Measurements from ENCODE around the gene NAP1L1.

Gene NAP1L1

GRCh38 chr12:76035045-76035444 is 49.4 kb downstream of the NAP1L1 start:
- Histone ChIP-seq H3K27me3 (ENCODE audit: control insufficient read depth, insufficient read depth, low read length) (no peaks in the 10 kb centered on the region), H3K4me1 (ENCODE audit: control insufficient read depth, insufficient read depth, low read length) (peaks cover 47% of the 10 kb centered on the region), H3K9me3 (replicated peaks; ENCODE audit: low read length) (no peaks in the 10 kb centered on the region), H3K36me3 (ENCODE audit: insufficient read depth, low read length) (peaks cover 12% of the 10 kb centered on the region), H3K4me3 (ENCODE audit: low read length) (no peak overlapping the region), H3K4me2 (ENCODE audit: low read length) (no peak overlapping the region), H3K9ac (ENCODE audit: low read depth, low read length) (no peak overlapping the region)

GRCh38 chr12:76033081-76034011 is 51.1 kb downstream of the NAP1L1 start:
- Histone ChIP-seq H3K36me3 (ENCODE audit: insufficient read depth, low read length) (peaks cover 29% of the 10 kb centered on the region), H3K4me3 (ENCODE audit: low read length) (peak overlapping the region; percentile 98), H3K9me3 (replicated peaks; ENCODE audit: low read length) (no peaks in the 10 kb centered on the region), H3K27me3 (ENCODE audit: control insufficient read depth, insufficient read depth, low read length) (no peaks in the 10 kb centered on the region), H3K4me1 (ENCODE audit: control insufficient read depth, insufficient read depth, low read length) (peaks cover 42% of the 10 kb centered on the region), H3K9ac (ENCODE audit: low read depth, low read length) (peak overlapping the region; percentile 99), H3K4me2 (ENCODE audit: low read length) (peak overlapping the region; percentile 88)

- Histone ChIP-seq H3K9ac (ENCODE audit: low read depth, low read length) (peak overlapping the region; percentile 99), H3K36me3 (ENCODE audit: insufficient read depth, low read length) (peaks cover 36% of the 10 kb centered on the region), H3K9me3 (replicated peaks; ENCODE audit: low read length) (no peaks in the 10 kb centered on the region), H3K27me3 (ENCODE audit: control insufficient read depth, insufficient read depth, low read length) (no peaks in the 10 kb centered on the region), H3K4me3 (ENCODE audit: low read length) (peak overlapping the region; percentile 98), H3K4me1 (ENCODE audit: control insufficient read depth, insufficient read depth, low read length) (peaks cover 32% of the 10 kb centered on the region), H3K4me2 (ENCODE audit: low read length) (peak overlapping the region; percentile 88)
Observed at GRCh38 chr12:76032043-76032981, 52.2 kb downstream of the NAP1L1 start.

DNA sequence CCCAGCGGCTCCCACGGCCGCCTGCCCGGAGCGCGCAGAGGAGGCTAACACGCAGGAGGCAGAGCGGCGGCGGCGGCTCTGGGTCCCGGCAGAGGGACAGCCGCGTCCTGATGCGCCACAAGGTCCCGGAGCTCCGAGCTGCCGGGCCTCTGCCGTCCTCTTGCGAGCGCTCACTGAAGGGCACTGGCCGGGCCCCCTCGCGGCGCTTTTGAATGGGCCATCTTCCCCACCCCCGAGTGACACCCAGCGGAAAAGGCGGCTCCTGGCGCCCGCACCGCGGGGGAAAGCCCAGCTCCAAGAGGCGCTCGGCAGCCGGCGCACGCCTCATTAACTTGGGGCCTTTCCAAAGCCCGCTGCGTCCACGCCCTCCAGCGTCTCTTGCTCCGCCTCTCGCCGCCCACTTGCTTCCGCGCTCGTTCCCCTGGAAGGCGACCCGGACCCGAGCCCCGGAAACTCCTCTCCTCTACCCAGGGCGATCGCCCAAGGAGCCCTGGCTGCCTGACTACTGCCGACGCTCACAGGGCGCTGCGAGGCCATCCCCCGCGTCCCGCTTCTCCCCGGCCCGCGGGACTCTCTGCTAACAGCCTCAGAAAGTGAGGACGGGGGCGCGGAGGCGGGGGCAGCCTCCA is 53.0 kb downstream of the NAP1L1 start, which contains the start of gene PHLDA1:
Gene PHLDA1, minus strand, starts transcription at position 363 of the 629 bp plus-strand sequence.
- Histone ChIP-seq H3K36me3 (ENCODE audit: insufficient read depth, low read length) (peaks cover 43% of the 10 kb centered on the region), H3K9ac (ENCODE audit: low read depth, low read length) (peak within 1 kb of the TSS; percentile 99), H3K4me3 (ENCODE audit: low read length) (peak within 1 kb of the TSS; percentile 98), H3K4me2 (ENCODE audit: low read length) (peak within 1 kb of the TSS; percentile 88), H3K4me1 (ENCODE audit: control insufficient read depth, insufficient read depth, low read length) (peaks cover 39% of the 10 kb centered on the region), H3K9me3 (replicated peaks; ENCODE audit: low read length) (no peaks in the 10 kb centered on the region), H3K27me3 (ENCODE audit: control insufficient read depth, insufficient read depth, low read length) (no peaks in the 10 kb centered on the region)

DNA sequence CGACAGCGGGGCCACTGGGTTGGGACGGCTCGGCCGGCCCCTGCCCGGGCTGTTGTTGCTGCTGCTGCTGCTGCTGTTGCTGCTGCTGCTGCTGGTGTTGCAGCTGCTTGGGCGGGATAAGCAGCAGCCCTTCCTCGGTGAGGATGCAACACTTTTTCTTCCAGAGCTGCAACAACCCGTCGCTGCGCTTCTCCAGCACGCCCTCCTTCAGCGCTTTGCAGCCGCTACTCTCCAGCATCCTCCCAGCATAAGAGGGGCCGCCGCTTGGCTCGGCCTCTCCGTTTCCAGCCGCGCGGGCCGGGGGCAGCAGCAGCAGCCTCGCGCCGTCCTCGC is 53.4 kb downstream of the NAP1L1 start:
- H3K27me3 ChIP-seq (ENCODE audit: control insufficient read depth, insufficient read depth, low read length), result no peaks in the 10 kb centered on the region

GRCh38 chr12:76030341-76031080 is 54.0 kb downstream of the NAP1L1 start:
- peak overlapping the region; percentile 99 for H3K9ac ChIP-seq (ENCODE audit: low read depth, low read length)
- H3K4me3 ChIP-seq (ENCODE audit: low read length), result peak overlapping the region; percentile 98
- H3K4me2 ChIP-seq (ENCODE audit: low read length), result peak overlapping the region; percentile 82
- H3K9me3 ChIP-seq (replicated peaks; ENCODE audit: low read length), result no peaks in the 10 kb centered on the region
- H3K36me3 ChIP-seq (ENCODE audit: insufficient read depth, low read length), result peaks cover 43% of the 10 kb centered on the region
- H3K27me3 ChIP-seq (ENCODE audit: control insufficient read depth, insufficient read depth, low read length), result no peaks in the 10 kb centered on the region
- peaks cover 49% of the 10 kb centered on the region for H3K4me1 ChIP-seq (ENCODE audit: control insufficient read depth, insufficient read depth, low read length)

More for the DNA sequence above, 53.4 kb downstream of the NAP1L1 start:
- H3K4me2 ChIP-seq (ENCODE audit: low read length), result peak overlapping the region; percentile 82
- H3K4me1 ChIP-seq (ENCODE audit: control insufficient read depth, insufficient read depth, low read length), result peaks cover 44% of the 10 kb centered on the region
- H3K9me3 ChIP-seq (replicated peaks; ENCODE audit: low read length), result no peaks in the 10 kb centered on the region
- H3K36me3 ChIP-seq (ENCODE audit: insufficient read depth, low read length), result peaks cover 43% of the 10 kb centered on the region
- peak overlapping the region; percentile 98 for H3K4me3 ChIP-seq (ENCODE audit: low read length)
- peak overlapping the region; percentile 99 for H3K9ac ChIP-seq (ENCODE audit: low read depth, low read length)

DNA sequence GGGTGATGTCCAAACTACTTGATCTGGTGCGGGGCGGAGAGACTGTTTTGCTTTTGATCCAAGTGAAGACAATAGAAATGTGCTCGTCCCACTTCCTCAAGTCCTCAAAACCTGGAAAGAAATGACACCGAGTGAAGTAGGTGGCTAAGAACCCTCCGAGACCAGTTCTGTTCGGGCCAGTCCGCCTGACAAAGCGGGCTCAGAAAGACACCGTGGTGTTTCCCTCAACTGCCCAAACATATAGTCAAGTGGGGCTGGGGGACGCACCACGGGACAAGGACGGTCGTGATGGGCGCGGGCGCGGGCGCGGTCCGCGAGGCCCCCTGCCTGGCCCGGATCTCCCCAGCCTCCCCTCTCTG is 54.5 kb downstream of the NAP1L1 start:
- H3K9ac ChIP-seq (ENCODE audit: low read depth, low read length), result peak overlapping the region; percentile 99

DNA sequence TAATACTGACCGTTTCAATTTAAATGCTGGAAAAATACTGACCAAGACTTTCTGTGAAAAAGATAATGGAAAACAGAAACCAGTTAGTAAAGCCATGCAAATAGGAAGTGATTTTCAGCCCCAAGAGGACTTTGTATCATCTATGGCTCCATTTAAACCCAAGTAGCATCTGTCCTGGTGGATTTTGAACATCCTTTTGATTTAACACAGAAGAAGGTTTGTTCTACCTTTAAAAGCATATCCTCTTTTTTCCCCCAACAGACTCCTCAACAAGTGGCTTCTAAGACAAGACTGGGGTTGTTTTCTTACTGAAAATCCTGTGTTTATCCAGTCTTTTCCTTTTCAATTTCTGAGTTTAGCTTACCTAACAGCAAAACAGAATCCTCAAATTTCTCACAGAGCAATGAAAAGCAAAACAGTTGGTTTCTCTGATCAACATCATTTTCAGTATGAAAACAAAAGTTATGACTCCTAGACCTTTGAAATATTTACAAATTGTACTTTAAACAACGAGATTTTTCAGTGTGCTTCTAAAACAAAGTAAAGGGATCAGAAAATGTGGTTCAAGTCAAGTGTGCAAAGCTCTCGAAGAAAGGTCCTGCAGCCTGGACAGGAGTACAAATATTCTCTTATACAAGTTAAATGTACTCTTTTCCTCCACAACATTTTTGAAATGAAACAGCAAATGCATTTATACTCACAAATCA is 55.8 kb downstream of the NAP1L1 start:
- peak overlapping the region; percentile 82 for H3K4me2 ChIP-seq (ENCODE audit: low read length)
- H3K27me3 ChIP-seq (ENCODE audit: control insufficient read depth, insufficient read depth, low read length), result no peaks in the 10 kb centered on the region
- peaks cover 43% of the 10 kb centered on the region for H3K36me3 ChIP-seq (ENCODE audit: insufficient read depth, low read length)
- H3K4me1 ChIP-seq (ENCODE audit: control insufficient read depth, insufficient read depth, low read length), result peaks cover 48% of the 10 kb centered on the region
- H3K9ac ChIP-seq (ENCODE audit: low read depth, low read length), result peak overlapping the region; percentile 99
- H3K9me3 ChIP-seq (replicated peaks; ENCODE audit: low read length), result no peaks in the 10 kb centered on the region
- peak overlapping the region; percentile 98 for H3K4me3 ChIP-seq (ENCODE audit: low read length)

More for the DNA sequence above, 54.5 kb downstream of the NAP1L1 start:
- Histone ChIP-seq H3K4me1 (ENCODE audit: control insufficient read depth, insufficient read depth, low read length) (peaks cover 51% of the 10 kb centered on the region), H3K4me3 (ENCODE audit: low read length) (peak overlapping the region; percentile 98), H3K27me3 (ENCODE audit: control insufficient read depth, insufficient read depth, low read length) (no peaks in the 10 kb centered on the region), H3K36me3 (ENCODE audit: insufficient read depth, low read length) (peaks cover 43% of the 10 kb centered on the region), H3K4me2 (ENCODE audit: low read length) (peak overlapping the region; percentile 82), H3K9me3 (replicated peaks; ENCODE audit: low read length) (no peaks in the 10 kb centered on the region)

GRCh38 chr12:76026643-76027063 is 57.8 kb downstream of the NAP1L1 start:
- Histone ChIP-seq H3K27me3 (ENCODE audit: control insufficient read depth, insufficient read depth, low read length) (no peaks in the 10 kb centered on the region), H3K9me3 (replicated peaks; ENCODE audit: low read length) (no peaks in the 10 kb centered on the region), H3K4me1 (ENCODE audit: control insufficient read depth, insufficient read depth, low read length) (peaks cover 31% of the 10 kb centered on the region), H3K4me2 (ENCODE audit: low read length) (peak overlapping the region; percentile 46), H3K4me3 (ENCODE audit: low read length) (no peak overlapping the region), H3K9ac (ENCODE audit: low read depth, low read length) (peak overlapping the region; percentile 19), H3K36me3 (ENCODE audit: insufficient read depth, low read length) (peaks cover 43% of the 10 kb centered on the region)
